ENCODE data around the gene ARRB1.

Gene ARRB1

GRCh38 chr11:75273411-75274391 lies 77.8 kb downstream of the ARRB1 start:
- no peak for DNase-seq (ENCODE audit: low spot score)

DNA sequence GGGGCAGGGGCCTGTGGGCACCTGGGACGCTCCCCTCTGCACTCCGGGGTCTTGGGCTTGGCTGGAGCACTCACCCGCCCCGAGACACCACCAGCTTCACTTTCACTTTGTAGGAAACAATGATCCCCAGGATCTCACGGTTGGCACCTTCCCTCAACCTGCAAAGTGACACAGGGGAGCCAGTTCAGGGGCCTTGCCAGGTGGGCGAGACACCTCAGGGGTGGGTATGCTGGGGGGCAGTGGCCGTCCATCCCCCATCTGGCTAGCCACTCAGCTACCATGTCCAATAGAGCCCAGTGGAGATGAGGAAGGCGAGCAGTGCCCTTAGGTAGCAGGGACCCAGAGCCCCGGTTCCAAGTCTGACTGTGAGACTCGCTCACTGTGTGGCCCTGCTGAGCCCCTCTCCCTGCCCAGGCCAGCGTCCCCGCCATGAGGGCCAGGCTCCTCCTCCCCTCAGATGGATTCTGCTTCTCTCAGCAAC lies 78.6 kb downstream of the ARRB1 start:
- DNase-seq (ENCODE audit: low spot score): no peak

GRCh38 chr11:75272391-75272790 lies 79.1 kb downstream of the ARRB1 start:
- DNase-seq (ENCODE audit: low spot score): no peak

DNA sequence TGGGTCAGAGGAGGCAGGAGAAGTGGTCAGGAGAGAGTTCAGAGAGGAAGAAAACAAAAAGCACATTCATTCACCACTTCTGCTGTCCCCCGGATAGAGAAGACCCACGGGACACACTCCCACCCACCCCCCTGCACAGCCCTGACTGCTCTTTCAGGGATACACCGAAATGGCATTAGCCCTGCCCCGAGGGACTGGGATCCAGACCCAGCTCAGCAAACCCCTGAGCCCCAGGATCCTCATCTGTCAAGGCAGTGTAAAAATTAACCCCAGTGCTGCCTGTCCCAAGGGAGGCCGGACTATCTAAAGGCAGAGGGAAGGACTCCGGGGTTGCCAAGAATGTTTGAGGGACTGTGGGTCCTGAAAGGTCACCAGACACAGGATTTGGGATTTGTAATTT lies 79.7 kb downstream of the ARRB1 start:
- DNase-seq (ENCODE audit: low spot score): no peak

GRCh38 chr11:75270896-75271418 lies 80.5 kb downstream of the ARRB1 start:
- peak; percentile 49 for DNase-seq (ENCODE audit: low spot score)

DNA sequence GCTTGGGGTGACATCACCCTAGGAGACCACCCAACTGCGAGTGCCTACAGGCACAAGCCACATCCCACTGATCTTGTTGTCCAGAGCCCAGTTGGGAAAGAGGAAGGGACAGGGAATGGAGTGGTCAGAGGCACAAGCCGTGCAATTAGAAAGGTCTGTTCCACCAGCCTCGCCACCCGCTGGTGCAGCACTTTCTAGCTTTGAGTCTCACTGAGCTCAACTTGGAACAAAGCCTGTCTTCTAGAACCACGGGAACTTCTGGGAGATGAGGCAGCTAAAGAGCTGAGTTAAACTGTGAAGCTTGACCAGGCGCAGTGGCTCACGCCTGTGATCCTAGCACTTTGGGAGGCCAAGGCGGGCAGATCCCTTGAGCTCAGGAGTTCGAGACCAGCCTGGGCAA lies 81.6 kb downstream of the ARRB1 start:
- DNase-seq (ENCODE audit: low spot score): no peak

DNA sequence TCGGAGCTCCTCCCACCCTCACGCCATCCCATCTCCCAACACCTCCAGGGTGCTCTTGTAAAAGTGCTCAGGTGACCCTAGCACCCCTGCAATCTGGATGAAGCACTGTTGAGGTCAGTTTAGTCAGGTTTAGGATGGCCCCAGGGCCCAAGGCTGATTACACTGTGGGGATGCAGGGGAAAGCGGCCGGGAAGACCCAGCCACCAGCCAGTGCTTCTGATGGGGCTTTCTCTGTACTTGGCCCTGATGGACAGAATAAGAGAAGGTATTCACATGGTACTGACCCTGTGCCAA lies 82.1 kb downstream of the ARRB1 start:
- DNase-seq (ENCODE audit: low spot score): no peak

GRCh38 chr11:75268626-75269366 lies 82.7 kb downstream of the ARRB1 start:
- no peak for DNase-seq (ENCODE audit: low spot score)

DNA sequence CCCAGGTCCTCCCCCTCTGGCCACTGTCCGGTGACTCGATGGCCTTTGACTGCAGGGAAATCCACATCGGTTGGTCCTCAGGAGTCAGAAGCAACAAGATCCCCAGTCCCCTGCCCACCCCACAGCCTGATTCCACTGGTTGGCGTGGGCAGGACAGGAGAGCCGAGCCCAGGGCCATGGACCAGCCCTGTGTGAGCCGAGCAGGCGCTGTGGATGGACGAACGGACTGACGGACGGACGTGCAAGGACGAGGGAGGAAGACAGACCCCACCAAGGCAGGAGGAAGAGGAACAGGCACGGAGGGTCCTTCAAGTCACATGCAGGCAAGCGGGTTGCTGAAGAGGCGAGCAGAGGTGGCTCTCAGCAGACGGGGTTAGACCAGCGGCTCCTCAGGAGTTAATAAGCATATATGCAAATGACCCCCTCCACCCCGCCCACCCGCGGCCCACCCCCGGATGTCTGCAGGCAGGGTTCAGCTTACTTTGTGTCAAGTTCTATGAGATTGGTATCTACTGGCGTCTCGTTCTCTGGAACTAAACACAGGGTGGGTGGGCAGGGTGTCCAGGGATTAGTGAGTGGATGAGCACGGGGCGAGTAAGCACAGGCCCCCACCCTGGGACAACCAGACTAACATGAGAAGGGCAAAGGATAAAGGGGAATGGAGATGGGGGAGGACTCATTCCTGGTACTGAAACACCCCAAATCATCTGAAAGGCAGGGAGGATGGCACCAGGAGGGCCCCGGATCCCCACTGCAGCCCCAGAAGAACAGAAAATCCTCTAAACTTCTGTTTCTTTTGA lies 84.1 kb downstream of the ARRB1 start:
- no peak for DNase-seq (ENCODE audit: low spot score)

DNA sequence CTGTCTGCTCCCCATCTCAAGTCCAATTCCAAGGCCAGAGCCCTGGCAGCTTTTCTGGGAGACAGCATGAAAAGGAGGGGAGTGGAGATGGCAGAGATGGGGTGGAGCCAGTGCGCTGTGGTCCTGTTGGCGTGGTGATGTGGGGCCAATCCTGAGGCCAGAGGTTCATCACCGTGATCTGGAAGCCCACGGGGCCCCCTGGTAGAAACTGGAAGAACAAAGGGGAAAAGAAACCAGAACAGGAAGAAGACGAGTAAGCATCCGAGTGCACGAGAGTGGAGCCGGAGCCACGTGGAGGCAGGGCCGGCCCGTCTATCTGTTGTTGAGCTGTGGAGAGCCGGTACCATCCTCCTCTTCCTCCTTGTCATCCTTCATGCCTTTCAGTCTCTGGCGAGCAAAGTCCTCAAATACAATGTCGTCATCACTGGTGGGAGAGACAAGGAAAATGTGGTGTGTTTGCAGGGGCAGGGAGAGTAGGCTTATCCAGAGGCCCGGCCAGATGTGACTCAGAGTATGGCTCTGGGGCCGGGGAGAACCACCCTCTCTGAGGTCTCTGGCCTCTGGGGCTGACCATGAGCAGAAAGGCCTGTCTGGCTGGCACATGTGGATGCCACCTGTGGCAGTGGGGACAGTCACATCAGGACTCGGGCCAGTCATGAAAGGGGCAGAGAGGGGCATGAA lies 85.5 kb downstream of the ARRB1 start:
- peak; percentile 48 for DNase-seq (ENCODE audit: low spot score)

- no peak for DNase-seq (ENCODE audit: low spot score)
Measured at GRCh38 chr11:75264971-75265370, 86.5 kb downstream of the ARRB1 start.

DNA sequence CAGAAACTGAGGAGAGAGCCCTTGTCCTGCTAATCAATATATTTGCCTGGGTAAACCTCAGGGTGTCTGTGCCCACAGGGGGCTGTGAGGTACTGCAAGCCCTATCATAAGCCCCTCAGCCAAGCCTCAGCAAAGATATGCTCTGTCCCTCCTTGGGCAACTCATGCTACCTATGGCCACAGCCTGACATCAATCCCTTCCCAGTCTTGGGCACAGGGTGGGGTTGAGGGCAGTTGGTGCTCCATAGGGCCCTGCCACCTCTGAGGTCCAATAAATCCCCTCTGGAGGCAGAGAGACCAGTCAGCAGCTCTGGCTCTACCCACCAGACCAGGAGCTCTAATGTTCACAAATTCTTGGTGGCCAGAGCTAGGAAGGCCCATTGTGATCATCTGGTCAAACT lies 87.1 kb downstream of the ARRB1 start:
- DNase-seq (ENCODE audit: low spot score): no peak

DNA sequence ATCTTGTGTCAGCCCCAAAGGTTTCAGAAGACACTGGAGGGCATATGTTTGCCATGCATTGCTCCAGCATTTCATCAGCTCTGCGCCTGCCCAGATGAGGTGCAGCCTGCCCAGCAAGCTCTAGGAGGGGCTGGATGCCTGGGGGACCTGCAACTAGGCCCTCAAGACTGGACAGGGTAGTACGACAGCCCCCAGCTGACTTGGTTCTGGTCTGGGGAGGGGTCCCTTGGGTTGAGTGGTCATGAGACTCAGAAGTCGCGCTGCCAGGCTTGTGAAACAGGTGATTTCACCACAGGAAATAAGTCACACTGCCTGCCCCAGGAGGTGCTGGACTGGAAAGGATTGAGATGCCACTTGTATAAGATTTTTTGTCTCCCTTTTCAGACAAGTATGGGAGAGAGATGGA lies 87.5 kb downstream of the ARRB1 start:
- DNase-seq (ENCODE audit: low spot score): no peak

GRCh38 chr11:75262961-75263852 lies 88.3 kb downstream of the ARRB1 start:
- DNase-seq (ENCODE audit: low spot score): no peak

DNA sequence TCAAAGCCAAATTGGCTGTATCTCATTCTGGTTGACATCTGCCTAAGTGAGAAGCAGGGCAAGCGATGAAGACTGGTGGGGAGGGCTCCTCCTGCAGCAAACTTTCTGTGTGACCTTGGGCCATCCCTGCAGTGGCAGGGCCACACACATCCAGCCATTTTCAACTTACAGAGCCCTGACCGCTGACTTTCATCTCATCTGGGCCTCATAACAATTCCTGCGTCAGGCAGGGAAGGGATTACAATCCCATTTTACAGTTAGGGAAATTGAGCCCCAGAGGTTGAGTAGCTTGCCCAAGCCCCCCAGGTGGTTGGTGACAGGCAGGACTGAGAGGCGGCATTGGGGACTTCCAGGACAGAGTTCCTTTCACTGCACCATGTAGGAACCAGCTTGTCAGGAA lies 89.0 kb downstream of the ARRB1 start:
- DNase-seq (ENCODE audit: low spot score): no peak

DNA sequence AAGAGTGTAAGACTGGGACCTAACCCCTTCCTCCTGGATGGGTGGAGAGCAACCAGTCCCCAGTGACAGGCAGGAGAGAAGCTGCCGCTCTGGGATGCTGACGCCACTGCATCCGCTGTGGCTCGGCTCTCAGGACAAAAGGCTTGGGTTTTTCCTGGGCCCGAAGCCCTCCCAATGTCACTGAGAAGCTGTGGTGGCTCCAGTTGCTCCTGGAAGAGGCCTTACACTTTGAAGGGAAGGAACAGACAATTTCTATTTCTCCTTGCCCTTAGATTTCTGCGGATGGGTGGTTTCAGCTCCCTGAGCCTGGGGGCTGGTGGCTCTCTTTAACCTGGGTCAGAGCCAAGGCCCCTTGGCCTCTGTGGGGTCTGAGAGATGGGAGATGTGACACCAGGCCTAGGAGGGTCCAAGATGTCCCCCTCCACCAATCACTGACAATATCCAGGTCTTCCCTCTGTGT lies 89.5 kb downstream of the ARRB1 start:
- DNase-seq (ENCODE audit: low spot score): no peak

- DNase-seq (ENCODE audit: low spot score): no peak
Measured at GRCh38 chr11:75260396-75261170, 90.9 kb downstream of the ARRB1 start.

DNA sequence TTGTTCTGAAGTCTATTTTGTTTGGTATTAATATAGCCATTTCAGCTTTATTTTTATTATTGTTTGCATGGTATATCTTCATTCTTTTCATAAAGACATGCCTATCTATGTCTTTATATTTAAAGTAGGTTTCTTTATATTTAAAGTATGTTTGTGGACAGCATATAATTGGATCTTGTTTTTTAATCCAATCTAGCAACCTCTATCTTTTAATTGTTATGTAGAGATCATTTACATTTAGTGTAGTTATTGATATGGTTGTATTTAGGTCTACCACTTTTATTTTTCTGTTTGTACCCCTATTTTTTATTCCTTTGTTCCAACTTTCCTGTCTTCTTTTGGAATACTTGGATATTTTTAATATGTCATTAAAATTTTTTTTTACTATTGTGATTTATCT lies 97.1 kb downstream of the ARRB1 start:
- DNase-seq (ENCODE audit: low spot score): no peak

- no peak for DNase-seq (ENCODE audit: low spot score)
Measured at GRCh38 chr11:75249704-75250103, 101.8 kb downstream of the ARRB1 start.

DNA sequence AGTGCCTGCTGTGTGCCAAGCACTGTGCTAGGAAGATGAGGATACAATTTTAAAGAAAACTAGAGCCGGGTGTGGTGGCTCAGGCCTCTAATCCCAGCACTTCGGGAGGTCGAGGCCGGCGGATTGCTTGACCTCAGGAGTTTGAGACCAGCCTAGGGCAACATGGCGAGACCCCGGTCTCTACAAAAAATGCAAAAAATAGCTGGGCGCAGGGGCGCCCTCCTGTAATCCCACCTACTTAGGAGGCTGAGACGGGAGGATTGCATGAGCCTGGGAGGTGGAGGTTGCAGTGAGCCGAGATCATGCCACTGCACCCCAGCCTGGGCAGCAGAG lies 102.6 kb downstream of the ARRB1 start:
- no peak for DNase-seq (ENCODE audit: low spot score)

Measured in AG20443 (cell line).